GM12891 (cell line): ENCODE data around the gene WDR54.

Experiments used
- POLR2A ChIP-seq: IDR thresholded peaks from 2 replicates; pipeline ENCODE4 v1.6.1; 2011; ENCODE audit warnings: low read depth, low read length, control low read depth
- POLR2AphosphoS5 ChIP-seq: IDR thresholded peaks from 2 replicates; pipeline ENCODE4 v1.6.1; 2011; ENCODE audit warnings: low read depth, low read length, control low read depth
- SPI1 ChIP-seq: IDR thresholded peaks from 2 replicates; pipeline ENCODE4 v1.6.1; 2011; ENCODE audit warnings: low read depth, low read length, control low read depth

- peak; percentile 44; the same call in 1 of the 2 replicates for TF ChIP-seq POLR2A
- no peak for TF ChIP-seq SPI1
- 0 out of 2 replicates have a peak, but pooled peaks have one; percentile 27 for TF ChIP-seq POLR2AphosphoS5
These were observed 19.0 kb downstream of the WDR54 start for GRCh38 chr2:74440378-74441169.
